ENCODE measurements around the gene SLC23A3.

The SLC23A3 gene

DNA sequence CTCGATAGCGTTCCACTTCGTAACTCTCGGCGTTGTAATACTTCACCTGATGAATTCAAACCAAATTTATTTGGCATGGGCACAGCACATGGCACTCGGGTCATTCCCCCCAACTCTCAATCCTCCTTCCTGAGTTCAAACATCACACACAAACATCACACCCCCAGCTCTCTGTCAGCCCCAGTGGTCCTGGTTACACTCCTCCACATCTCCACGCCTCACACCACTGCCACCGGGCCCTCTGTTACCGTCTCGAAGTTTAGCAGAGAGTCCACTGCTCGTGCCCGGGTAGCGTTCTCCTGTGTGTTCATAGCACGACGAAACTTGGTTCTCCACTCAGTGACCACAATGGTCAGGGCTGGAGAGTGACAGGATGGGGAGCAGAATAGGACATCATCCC is 44.3 kb upstream of the SLC23A3 start:
- Histone ChIP-seq H3K27ac (ENCODE audit: low read depth, low read length) (no peak overlapping the region), H3K4me3 (ENCODE audit: insufficient read depth, low read length, poor library complexity, severe bottlenecking) (no peak overlapping the region), H2AFZ (ENCODE audit: low read depth, low read length, severe bottlenecking) (no peak overlapping the region), H3K79me2 (ENCODE audit: insufficient read depth, low read length) (no peaks in the 10 kb centered on the region), H3K27me3 (ENCODE audit: low read length) (no peaks in the 10 kb centered on the region), H3K9ac (ENCODE audit: low read length) (no peak overlapping the region), H3K9me2 (replicated peaks; ENCODE audit: insufficient read depth, low read length) (no peaks in the 10 kb centered on the region), H4K20me1 (ENCODE audit: low read depth, low read length) (no peaks in the 10 kb centered on the region), H3K9me3 (ENCODE audit: insufficient read depth, low read length) (no peaks in the 10 kb centered on the region), H3K36me3 (ENCODE audit: low read length) (no peaks in the 10 kb centered on the region), H3K4me2 (ENCODE audit: low read depth, low read length, poor library complexity, severe bottlenecking) (no peak overlapping the region), H3F3A (ENCODE audit: insufficient read depth) (no peaks in the 10 kb centered on the region)
- TF ChIP-seq, protein P1, sequence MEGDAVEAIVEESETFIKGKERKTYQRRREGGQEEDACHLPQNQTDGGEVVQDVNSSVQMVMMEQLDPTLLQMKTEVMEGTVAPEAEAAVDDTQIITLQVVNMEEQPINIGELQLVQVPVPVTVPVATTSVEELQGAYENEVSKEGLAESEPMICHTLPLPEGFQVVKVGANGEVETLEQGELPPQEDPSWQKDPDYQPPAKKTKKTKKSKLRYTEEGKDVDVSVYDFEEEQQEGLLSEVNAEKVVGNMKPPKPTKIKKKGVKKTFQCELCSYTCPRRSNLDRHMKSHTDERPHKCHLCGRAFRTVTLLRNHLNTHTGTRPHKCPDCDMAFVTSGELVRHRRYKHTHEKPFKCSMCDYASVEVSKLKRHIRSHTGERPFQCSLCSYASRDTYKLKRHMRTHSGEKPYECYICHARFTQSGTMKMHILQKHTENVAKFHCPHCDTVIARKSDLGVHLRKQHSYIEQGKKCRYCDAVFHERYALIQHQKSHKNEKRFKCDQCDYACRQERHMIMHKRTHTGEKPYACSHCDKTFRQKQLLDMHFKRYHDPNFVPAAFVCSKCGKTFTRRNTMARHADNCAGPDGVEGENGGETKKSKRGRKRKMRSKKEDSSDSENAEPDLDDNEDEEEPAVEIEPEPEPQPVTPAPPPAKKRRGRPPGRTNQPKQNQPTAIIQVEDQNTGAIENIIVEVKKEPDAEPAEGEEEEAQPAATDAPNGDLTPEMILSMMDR (IDR thresholded peaks at IDR 0.05; ENCODE audit: insufficient read depth, low read length, poor library complexity, severe bottlenecking): no peak

DNA sequence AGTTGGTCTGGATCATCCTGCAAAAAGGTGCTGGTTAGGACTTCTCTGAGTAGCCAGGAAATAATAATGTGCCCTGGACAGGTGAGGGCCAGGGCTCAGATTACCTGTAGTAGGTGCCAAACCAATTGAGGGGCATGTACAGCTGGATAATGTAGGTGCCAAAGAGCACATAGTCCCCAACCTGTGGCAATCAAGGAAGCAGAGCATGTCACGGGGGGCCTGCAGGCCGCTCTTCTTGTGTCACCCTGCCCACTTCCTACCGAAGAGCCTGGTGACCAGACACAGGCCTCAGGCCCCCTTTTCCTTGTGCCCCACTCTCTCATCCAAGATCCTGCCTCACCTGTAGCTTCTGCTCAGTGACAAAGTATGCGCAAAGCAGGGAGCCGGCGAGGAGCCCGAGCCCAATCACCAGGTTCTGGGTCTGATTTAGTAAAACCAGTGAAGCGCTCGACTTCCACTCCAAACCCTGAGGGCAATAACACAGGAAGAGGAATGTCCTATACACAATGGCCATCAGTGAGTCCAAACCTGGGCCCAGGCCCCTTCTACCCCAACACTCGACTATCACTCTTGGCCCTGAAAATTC is 43.8 kb upstream of the SLC23A3 start:
- H3K9me2 ChIP-seq (replicated peaks; ENCODE audit: insufficient read depth, low read length): no peaks in the 10 kb centered on the region
- TF ChIP-seq, protein P1 (IDR thresholded peaks at IDR 0.05; ENCODE audit: insufficient read depth, low read length, poor library complexity, severe bottlenecking): no peak
- TF ChIP-seq EZH2phosphoT487 (conservative IDR thresholded peaks at IDR 0.05; ENCODE audit: low read length): no peak
- H3K4me3 ChIP-seq (ENCODE audit: insufficient read depth, low read length, poor library complexity, severe bottlenecking): no peak overlapping the region
- no peaks in the 10 kb centered on the region for H3K36me3 ChIP-seq (ENCODE audit: low read length)
- no peak overlapping the region for H3K4me2 ChIP-seq (ENCODE audit: low read depth, low read length, poor library complexity, severe bottlenecking)
- no peak overlapping the region for H2AFZ ChIP-seq (ENCODE audit: low read depth, low read length, severe bottlenecking)
- no peaks in the 10 kb centered on the region for H3K79me2 ChIP-seq (ENCODE audit: insufficient read depth, low read length)
- H3K9me3 ChIP-seq (ENCODE audit: insufficient read depth, low read length): no peaks in the 10 kb centered on the region
- no peaks in the 10 kb centered on the region for H4K20me1 ChIP-seq (ENCODE audit: low read depth, low read length)
- H3K9ac ChIP-seq (ENCODE audit: low read length): no peak overlapping the region
- no peaks in the 10 kb centered on the region for H3F3A ChIP-seq (ENCODE audit: insufficient read depth)
- H3K27me3 ChIP-seq (ENCODE audit: low read length): no peaks in the 10 kb centered on the region
- no peak overlapping the region for H3K27ac ChIP-seq (ENCODE audit: low read depth, low read length)

DNA sequence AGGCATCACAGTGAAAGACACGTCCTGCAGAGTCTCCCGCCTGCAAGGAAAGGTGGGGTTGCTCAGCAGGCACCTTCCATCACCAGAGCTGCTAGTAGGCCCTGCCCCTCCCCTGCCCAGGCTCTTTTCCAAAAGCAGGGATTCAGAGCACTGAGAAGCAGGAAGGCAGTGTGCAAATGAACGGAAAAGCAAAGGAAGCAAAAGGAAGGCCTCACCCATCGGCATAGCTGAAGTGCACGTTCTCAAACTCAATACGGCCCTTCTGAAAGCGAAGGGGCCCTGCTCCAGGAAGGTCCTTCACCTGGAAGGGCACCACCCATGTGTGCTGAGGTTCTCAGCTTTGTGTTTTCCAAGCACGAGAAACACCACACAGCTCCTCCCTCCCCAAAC is 43.2 kb upstream of the SLC23A3 start:
- Histone ChIP-seq H4K20me1 (ENCODE audit: low read depth, low read length) (no peaks in the 10 kb centered on the region), H3K9me3 (ENCODE audit: insufficient read depth, low read length) (no peaks in the 10 kb centered on the region), H3K27me3 (ENCODE audit: low read length) (no peaks in the 10 kb centered on the region), H2AFZ (ENCODE audit: low read depth, low read length, severe bottlenecking) (no peak overlapping the region), H3K9ac (ENCODE audit: low read length) (no peak overlapping the region), H3K9me2 (replicated peaks; ENCODE audit: insufficient read depth, low read length) (no peaks in the 10 kb centered on the region), H3K4me3 (ENCODE audit: insufficient read depth, low read length, poor library complexity, severe bottlenecking) (no peak overlapping the region), H3F3A (ENCODE audit: insufficient read depth) (no peaks in the 10 kb centered on the region), H3K79me2 (ENCODE audit: insufficient read depth, low read length) (no peaks in the 10 kb centered on the region), H3K4me2 (ENCODE audit: low read depth, low read length, poor library complexity, severe bottlenecking) (no peak overlapping the region), H3K27ac (ENCODE audit: low read depth, low read length) (no peak overlapping the region), H3K36me3 (ENCODE audit: low read length) (no peaks in the 10 kb centered on the region)
- TF ChIP-seq EZH2phosphoT487 (conservative IDR thresholded peaks at IDR 0.05; ENCODE audit: low read length): no peak
- TF ChIP-seq, protein P1 (IDR thresholded peaks at IDR 0.05; ENCODE audit: insufficient read depth, low read length, poor library complexity, severe bottlenecking): no peak

All from SU-DHL-6 (cell line).